Bronchial epithelial cell (primary cell): ENCODE measurements around the gene RNF212B. TPM values are rescaled to one million over a fixed set of nuclear protein-coding genes. Genes with fewer than 3 reads are reported as not detected.

Experiments used
- DNase-seq: peaks from one replicate; pipeline ENCODE4 v3.0.0-alpha.2; 2010; ENCODE audit warnings: low read depth
- FAIRE-seq: peaks from 2 replicates; lab custom pipeline; 2011; peaks lifted over from hg19 to GRCh38; lab: Jason Lieb, UNC
- H3K27me3 ChIP-seq: 2 replicates; pipeline ENCODE4 v1.5.1; 2011; ENCODE audit warnings: low read length; ENCODE audit not compliant: control insufficient read depth, insufficient read depth
- H3K36me3 ChIP-seq: 2 replicates; pipeline ENCODE4 v1.5.1; 2011; ENCODE audit warnings: low read length; ENCODE audit not compliant: control insufficient read depth, insufficient read depth
- H3K4me3 ChIP-seq: 2 replicates; pipeline ENCODE4 v1.5.1; 2011; ENCODE audit warnings: mild to moderate bottlenecking, low read depth, low read length, control low read depth
- CTCF ChIP-seq: IDR thresholded peaks from 2 replicates; pipeline ENCODE4 v1.5.1; 2011; ENCODE audit warnings: mild to moderate bottlenecking, moderate library complexity, low read length, control low read depth, inconsistent platforms; ENCODE audit not compliant: insufficient read depth, severe bottlenecking
- total RNA-seq: library from RNA; depleted of rRNA; stranded (reverse); fragments of >200 nt; gene quantifications from 2 replicates; pipeline ENCODE4 v1.2.1, GENCODE V29; 2014

RNF212B gene
- total RNA-seq, 1 donor from 2014 or later: not detected

- Histone ChIP-seq H3K4me3 (no peak overlapping the region), H3K36me3 (no peaks in the 10 kb centered on the region), H3K27me3 (no peaks in the 10 kb centered on the region)
- no peak for DNase-seq
- no peak for FAIRE-seq
- no peak for TF ChIP-seq CTCF
These were observed 31.2 kb upstream of the RNF212B start for GRCh38 chr14:23206422-23207145.

- no peak for DNase-seq
- Histone ChIP-seq H3K36me3 (no peaks in the 10 kb centered on the region), H3K27me3 (no peaks in the 10 kb centered on the region), H3K4me3 (no peak overlapping the region)
- TF ChIP-seq CTCF: no peak
- FAIRE-seq: no peak
These were observed 30.6 kb upstream of the RNF212B start for GRCh38 chr14:23207146-23207540.

GRCh38 chr14:23208324-23208723 lies 29.4 kb upstream of the RNF212B start:
- Histone ChIP-seq H3K27me3 (no peaks in the 10 kb centered on the region), H3K36me3 (no peaks in the 10 kb centered on the region), H3K4me3 (no peak overlapping the region)
- TF ChIP-seq CTCF: no peak
- FAIRE-seq (no peak), DNase-seq (no peak)

- no peak for TF ChIP-seq CTCF
- Histone ChIP-seq H3K36me3 (no peaks in the 10 kb centered on the region), H3K27me3 (no peaks in the 10 kb centered on the region), H3K4me3 (no peak overlapping the region)
- FAIRE-seq: peak; percentile 80
- peak; percentile 98 for DNase-seq
These were observed 27.9 kb upstream of the RNF212B start for GRCh38 chr14:23209651-23210423.

- peak; percentile 7 for FAIRE-seq
- Histone ChIP-seq H3K4me3 (no peak overlapping the region), H3K36me3 (no peaks in the 10 kb centered on the region), H3K27me3 (no peaks in the 10 kb centered on the region)
- no peak for DNase-seq
- TF ChIP-seq CTCF: no peak
These were observed 22.3 kb upstream of the RNF212B start for GRCh38 chr14:23215421-23215820.
